ENCODE data around the gene KEAP1.

Gene KEAP1

DNA sequence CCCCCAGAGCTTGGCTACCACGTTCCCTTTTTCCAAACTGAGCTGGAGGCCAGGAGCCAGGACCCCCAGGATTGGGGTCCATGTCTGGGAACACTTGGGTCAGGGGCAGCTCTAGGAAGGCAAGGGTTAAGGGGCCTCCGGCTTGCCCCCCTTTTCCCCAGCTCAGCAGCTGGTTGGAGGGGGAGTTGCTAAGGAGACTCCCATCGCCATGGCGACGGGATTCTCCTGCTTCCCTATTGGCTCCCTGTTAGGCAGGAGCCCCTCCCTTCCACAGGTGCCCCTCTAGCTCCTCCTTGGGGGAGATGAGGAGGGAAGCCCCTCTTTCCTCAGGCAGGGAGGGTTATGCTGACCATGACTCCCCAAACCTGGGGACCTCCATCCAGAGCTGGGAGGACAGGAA is 48.9 kb downstream of the KEAP1 start:
- no peaks in the 10 kb centered on the region for H3K27me3 ChIP-seq (ENCODE audit: insufficient read depth, insufficient read length)
- TF ChIP-seq SUZ12 (IDR thresholded peaks at IDR 0.05; ENCODE audit: extremely low read depth, insufficient read depth, insufficient read length) (no peak), ZNF274 (IDR thresholded peaks at IDR 0.05; ENCODE audit: low read depth, low read length) (no peak)
- peaks cover 8% of the 10 kb centered on the region for H3K36me3 ChIP-seq (ENCODE audit: insufficient read depth, insufficient read length, low read length)
- peaks cover 4% of the 10 kb centered on the region for H3K4me1 ChIP-seq (ENCODE audit: insufficient read depth, insufficient read length)
- DNase-seq (ENCODE audit: low read depth, low spot score), result peak; percentile 35
- no peak overlapping the region for H3K4me3 ChIP-seq (ENCODE audit: insufficient read length, low read depth)
- H3K9ac ChIP-seq (ENCODE audit: insufficient read length, low read depth), result no peak overlapping the region
- no peaks in the 10 kb centered on the region for H3K9me3 ChIP-seq (ENCODE audit: insufficient read depth, low read length)

DNA sequence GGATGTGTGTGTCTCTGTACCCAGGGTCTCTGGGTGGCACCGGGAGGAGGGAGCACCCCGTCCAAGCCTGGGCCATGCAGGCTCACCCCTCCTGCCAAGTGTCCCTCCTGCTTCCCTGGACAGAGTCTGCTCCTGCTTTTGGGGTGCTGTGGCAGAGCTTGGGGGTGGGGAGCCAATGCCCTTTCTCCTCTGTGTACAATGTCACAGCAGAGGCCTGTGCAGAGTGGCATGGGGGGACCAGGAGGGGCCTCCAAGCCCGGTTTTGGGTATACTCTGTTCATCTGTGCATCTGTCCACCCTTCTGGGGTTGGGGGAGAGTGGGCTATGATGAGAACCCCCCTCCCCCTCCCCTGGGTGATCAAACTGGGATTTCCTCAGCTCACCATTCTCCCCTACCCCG is 49.3 kb downstream of the KEAP1 start:
- no peak overlapping the region for H3K4me3 ChIP-seq (ENCODE audit: insufficient read length, low read depth)
- TF ChIP-seq SUZ12 (IDR thresholded peaks at IDR 0.05; ENCODE audit: extremely low read depth, insufficient read depth, insufficient read length) (no peak), YY1 (IDR thresholded peaks at IDR 0.05; ENCODE audit: insufficient read depth, insufficient read length) (no peak), ZNF274 (IDR thresholded peaks at IDR 0.05; ENCODE audit: low read depth, low read length) (no peak)
- peaks cover 8% of the 10 kb centered on the region for H3K36me3 ChIP-seq (ENCODE audit: insufficient read depth, insufficient read length, low read length)
- H3K4me1 ChIP-seq (ENCODE audit: insufficient read depth, insufficient read length), result peaks cover 4% of the 10 kb centered on the region
- no peaks in the 10 kb centered on the region for H3K9me3 ChIP-seq (ENCODE audit: insufficient read depth, low read length)
- no peak for DNase-seq (ENCODE audit: low read depth, low spot score)
- H3K9ac ChIP-seq (ENCODE audit: insufficient read length, low read depth), result peak overlapping the region; percentile 61
- H3K27me3 ChIP-seq (ENCODE audit: insufficient read depth, insufficient read length), result no peaks in the 10 kb centered on the region

DNA sequence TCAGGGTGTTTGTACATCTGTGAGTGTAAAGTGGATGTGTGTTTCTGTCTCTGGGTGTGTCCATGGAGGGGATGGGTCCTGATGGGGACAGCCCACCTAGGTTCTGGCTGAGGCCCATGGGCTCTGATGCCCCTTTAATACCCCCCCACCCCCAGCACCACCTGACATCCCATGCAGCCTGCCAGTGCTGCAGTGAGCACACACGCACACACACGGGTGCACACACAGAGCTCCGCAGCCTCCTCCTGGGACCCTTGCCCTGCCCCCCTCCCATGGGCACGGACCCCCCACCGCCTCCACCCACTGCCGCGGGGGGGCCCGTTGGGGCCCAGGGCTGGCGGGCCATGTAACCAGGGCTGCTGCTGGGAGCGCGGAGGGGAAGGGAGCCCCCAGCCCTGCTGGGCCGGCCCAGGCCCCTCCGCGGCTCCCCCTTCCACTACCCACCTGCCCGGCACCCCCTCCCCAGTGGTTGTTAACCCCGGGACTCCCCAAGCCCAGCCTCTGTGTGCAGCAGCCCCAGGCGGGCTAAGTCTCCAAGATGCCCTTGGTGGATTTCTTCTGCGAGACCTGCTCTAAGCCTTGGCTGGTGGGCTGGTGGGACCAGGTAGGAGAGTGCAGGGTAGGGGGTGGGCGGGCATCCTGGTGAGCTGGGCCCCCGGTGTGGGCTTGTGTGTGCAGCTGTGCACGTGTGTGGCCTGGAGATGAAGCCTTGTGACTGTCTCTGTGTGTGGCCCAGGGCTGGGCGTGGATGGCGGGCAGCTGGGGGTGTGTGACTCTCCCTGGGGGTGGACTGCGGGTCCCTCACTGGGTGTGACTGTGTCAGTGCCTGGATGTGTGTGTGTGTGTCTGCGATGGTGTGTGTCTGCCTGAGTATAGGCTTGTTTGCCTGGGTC is 50.2 kb downstream of the KEAP1 start:
- TF ChIP-seq ZNF274 (IDR thresholded peaks at IDR 0.05; ENCODE audit: low read depth, low read length) (no peak), SUZ12 (IDR thresholded peaks at IDR 0.05; ENCODE audit: extremely low read depth, insufficient read depth, insufficient read length) (no peak), YY1 (IDR thresholded peaks at IDR 0.05; ENCODE audit: insufficient read depth, insufficient read length) (no peak)
- DNase-seq (ENCODE audit: low read depth, low spot score), result no peak
- H3K4me1 ChIP-seq (ENCODE audit: insufficient read depth, insufficient read length), result peaks cover 4% of the 10 kb centered on the region
- no peak overlapping the region for H3K9ac ChIP-seq (ENCODE audit: insufficient read length, low read depth)
- H3K27me3 ChIP-seq (ENCODE audit: insufficient read depth, insufficient read length), result no peaks in the 10 kb centered on the region
- no peaks in the 10 kb centered on the region for H3K9me3 ChIP-seq (ENCODE audit: insufficient read depth, low read length)
- peaks cover 10% of the 10 kb centered on the region for H3K36me3 ChIP-seq (ENCODE audit: insufficient read depth, insufficient read length, low read length)
- no peak overlapping the region for H3K4me3 ChIP-seq (ENCODE audit: insufficient read length, low read depth)

DNA sequence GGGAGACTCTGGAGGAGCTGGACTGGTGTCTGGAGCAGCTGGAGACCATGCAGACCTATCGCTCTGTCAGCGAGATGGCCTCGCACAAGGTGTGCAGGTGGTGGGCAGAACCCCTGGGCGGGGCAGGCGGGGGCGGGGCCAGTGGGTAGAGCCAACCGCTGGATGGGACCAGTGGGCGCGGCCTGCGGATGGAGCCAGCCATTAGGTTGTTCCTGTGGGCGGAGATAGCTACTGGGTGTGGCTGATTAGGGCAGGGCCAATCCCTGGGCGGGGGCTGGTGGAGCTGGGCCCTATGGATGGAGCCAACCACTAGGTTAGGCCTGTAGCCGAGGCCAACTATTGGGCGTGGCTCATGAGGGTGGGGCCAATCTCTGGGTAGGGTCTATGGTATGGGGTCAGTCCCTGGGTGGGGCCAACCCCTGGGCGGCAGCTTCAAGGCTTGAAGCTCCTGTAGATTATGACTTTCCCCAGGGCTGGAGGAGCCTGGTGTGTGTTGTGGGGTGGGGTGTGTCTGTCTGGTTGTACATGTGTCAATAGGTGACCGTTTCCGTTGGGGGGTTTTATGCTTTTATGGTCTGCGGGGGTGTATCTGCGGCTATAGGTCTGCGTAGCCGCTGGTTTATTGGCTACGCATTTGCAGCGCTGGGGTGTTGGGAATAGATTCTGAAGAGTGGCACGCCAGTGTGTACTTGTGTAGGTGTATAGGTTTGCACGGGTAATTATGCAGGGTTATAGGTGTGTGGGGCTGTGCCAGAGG is 52.1 kb downstream of the KEAP1 start:
- Histone ChIP-seq H3K36me3 (ENCODE audit: insufficient read depth, insufficient read length, low read length) (peaks cover 14% of the 10 kb centered on the region), H3K9me3 (ENCODE audit: insufficient read depth, low read length) (no peaks in the 10 kb centered on the region), H3K4me1 (ENCODE audit: insufficient read depth, insufficient read length) (peaks cover 7% of the 10 kb centered on the region), H3K27me3 (ENCODE audit: insufficient read depth, insufficient read length) (no peaks in the 10 kb centered on the region), H3K4me3 (ENCODE audit: insufficient read length, low read depth) (no peak overlapping the region), H3K9ac (ENCODE audit: insufficient read length, low read depth) (no peak overlapping the region)
- peak; percentile 36 for DNase-seq (ENCODE audit: low read depth, low spot score)
- TF ChIP-seq SUZ12 (IDR thresholded peaks at IDR 0.05; ENCODE audit: extremely low read depth, insufficient read depth, insufficient read length) (no peak), ZNF274 (IDR thresholded peaks at IDR 0.05; ENCODE audit: low read depth, low read length) (no peak), YY1 (IDR thresholded peaks at IDR 0.05; ENCODE audit: insufficient read depth, insufficient read length) (no peak)

DNA sequence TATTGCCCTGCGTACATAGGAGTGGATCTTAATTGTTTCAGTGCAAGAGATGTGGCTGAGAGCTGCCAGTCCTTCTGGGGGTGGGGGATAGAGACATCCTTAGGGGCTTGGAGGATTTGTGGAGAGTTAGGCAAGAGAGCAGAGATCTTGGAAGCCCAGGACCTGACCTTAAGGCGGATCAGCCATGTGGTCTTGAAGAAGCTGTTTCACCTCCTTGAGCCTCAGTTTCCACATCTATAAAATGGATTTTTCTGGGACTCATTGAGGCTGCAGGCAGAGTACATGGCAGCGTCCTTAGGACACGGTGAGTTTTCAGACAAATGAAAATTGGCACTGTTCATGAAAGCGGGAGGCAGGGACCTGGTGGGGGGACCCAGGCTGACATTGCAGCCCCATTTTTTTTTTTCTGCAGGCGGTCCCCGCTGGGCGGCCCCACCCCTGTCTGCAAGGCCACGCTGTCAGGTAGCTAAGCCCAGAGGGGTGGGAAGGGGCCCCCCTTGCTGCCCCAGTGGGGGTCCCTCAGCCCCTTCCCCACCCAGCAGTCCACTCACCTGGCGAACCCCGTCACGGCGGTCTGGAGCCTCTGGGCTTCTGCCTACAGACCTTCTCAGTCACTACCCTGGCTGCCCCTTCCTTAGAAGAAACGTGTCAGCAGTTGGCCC is 52.8 kb downstream of the KEAP1 start:
- no peaks in the 10 kb centered on the region for H3K9me3 ChIP-seq (ENCODE audit: insufficient read depth, low read length)
- H3K36me3 ChIP-seq (ENCODE audit: insufficient read depth, insufficient read length, low read length), result peaks cover 14% of the 10 kb centered on the region
- no peak for TF ChIP-seq ZNF274 (IDR thresholded peaks at IDR 0.05; ENCODE audit: low read depth, low read length)
- no peak for TF ChIP-seq SUZ12 (IDR thresholded peaks at IDR 0.05; ENCODE audit: extremely low read depth, insufficient read depth, insufficient read length)
- no peak for TF ChIP-seq YY1 (IDR thresholded peaks at IDR 0.05; ENCODE audit: insufficient read depth, insufficient read length)
- H3K4me3 ChIP-seq (ENCODE audit: insufficient read length, low read depth), result no peak overlapping the region
- H3K9ac ChIP-seq (ENCODE audit: insufficient read length, low read depth), result no peak overlapping the region
- no peak for DNase-seq (ENCODE audit: low read depth, low spot score)
- no peaks in the 10 kb centered on the region for H3K27me3 ChIP-seq (ENCODE audit: insufficient read depth, insufficient read length)
- peaks cover 8% of the 10 kb centered on the region for H3K4me1 ChIP-seq (ENCODE audit: insufficient read depth, insufficient read length)

DNA sequence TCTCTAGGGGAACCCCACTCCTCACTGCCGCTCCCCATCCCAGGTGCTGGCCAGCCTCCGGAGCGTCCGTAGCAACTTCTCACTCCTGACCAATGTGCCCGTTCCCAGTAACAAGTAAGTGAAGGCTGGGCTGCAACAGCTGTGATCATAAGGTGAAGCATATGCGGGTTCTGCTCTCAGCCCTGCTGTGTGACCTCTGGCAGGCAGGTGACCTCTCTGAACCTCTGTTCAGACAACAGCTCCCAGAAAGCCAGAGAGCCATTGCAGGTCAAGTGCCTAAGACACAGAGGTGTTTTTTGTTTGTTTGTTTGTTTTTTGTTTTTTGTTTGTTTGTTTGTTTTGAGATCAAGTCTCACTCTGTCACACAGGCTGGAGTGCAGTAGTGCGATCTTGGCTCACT is 54.1 kb downstream of the KEAP1 start:
- no peaks in the 10 kb centered on the region for H3K9me3 ChIP-seq (ENCODE audit: insufficient read depth, low read length)
- H3K4me1 ChIP-seq (ENCODE audit: insufficient read depth, insufficient read length), result peaks cover 8% of the 10 kb centered on the region
- H3K36me3 ChIP-seq (ENCODE audit: insufficient read depth, insufficient read length, low read length), result peaks cover 14% of the 10 kb centered on the region
- no peak overlapping the region for H3K9ac ChIP-seq (ENCODE audit: insufficient read length, low read depth)
- no peak for DNase-seq (ENCODE audit: low read depth, low spot score)
- no peak overlapping the region for H3K4me3 ChIP-seq (ENCODE audit: insufficient read length, low read depth)
- TF ChIP-seq YY1 (IDR thresholded peaks at IDR 0.05; ENCODE audit: insufficient read depth, insufficient read length) (no peak), SUZ12 (IDR thresholded peaks at IDR 0.05; ENCODE audit: extremely low read depth, insufficient read depth, insufficient read length) (no peak), ZNF274 (IDR thresholded peaks at IDR 0.05; ENCODE audit: low read depth, low read length) (no peak)
- no peaks in the 10 kb centered on the region for H3K27me3 ChIP-seq (ENCODE audit: insufficient read depth, insufficient read length)

DNA sequence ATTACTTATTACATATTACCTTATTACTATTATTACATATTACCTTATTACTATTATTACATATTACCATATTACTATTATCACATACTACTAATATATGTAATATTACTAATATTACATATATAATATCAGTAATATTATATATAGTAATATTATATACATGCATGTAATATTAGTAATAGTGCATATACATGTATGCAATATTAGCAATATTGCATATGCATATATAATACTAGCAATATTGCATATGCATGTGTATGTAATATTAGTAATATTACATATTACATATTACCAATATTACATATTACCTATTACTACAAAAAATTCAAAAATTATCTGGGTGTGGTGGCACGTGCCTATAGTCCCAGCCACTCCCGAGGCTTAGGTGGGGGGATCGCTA is 60.5 kb downstream of the KEAP1 start:
- TF ChIP-seq SUZ12 (IDR thresholded peaks at IDR 0.05; ENCODE audit: extremely low read depth, insufficient read depth, insufficient read length), result no peak
- TF ChIP-seq YY1 (IDR thresholded peaks at IDR 0.05; ENCODE audit: insufficient read depth, insufficient read length), result no peak
- no peak for TF ChIP-seq ZNF274 (IDR thresholded peaks at IDR 0.05; ENCODE audit: low read depth, low read length)
- H3K4me1 ChIP-seq (ENCODE audit: insufficient read depth, insufficient read length), result peaks cover 4% of the 10 kb centered on the region
- DNase-seq (ENCODE audit: low read depth, low spot score), result no peak
- no peak overlapping the region for H3K9ac ChIP-seq (ENCODE audit: insufficient read length, low read depth)
- no peaks in the 10 kb centered on the region for H3K27me3 ChIP-seq (ENCODE audit: insufficient read depth, insufficient read length)
- H3K4me3 ChIP-seq (ENCODE audit: insufficient read length, low read depth), result no peak overlapping the region
- no peaks in the 10 kb centered on the region for H3K9me3 ChIP-seq (ENCODE audit: insufficient read depth, low read length)
- peaks cover 8% of the 10 kb centered on the region for H3K36me3 ChIP-seq (ENCODE audit: insufficient read depth, insufficient read length, low read length)

Measured in NT2/D1 (cell line).